Keratinocyte (primary cell): ENCODE results near the gene SUN3.

Experiments used
- EZH2 ChIP-seq: IDR thresholded peaks from one replicate; pipeline ENCODE4 v1.6.1; 2012; ENCODE audit warnings: inconsistent platforms, mild to moderate bottlenecking, low read length, moderate library complexity
- TF ChIP-seq, protein P1 (sequence below), 3 experiments: IDR thresholded peaks in 1 of 3; conservative IDR thresholded peaks in 1 of 3; optimal IDR thresholded peaks in 1 of 3; 2 replicates in 2 of 3; 3 replicates in 1 of 3; pipeline versions ENCODE3 to v1.5.1; 2011; ENCODE audit warnings: low read length in 3 of 3, mild to moderate bottlenecking in 3 of 3, moderate library complexity in 2 of 3, control low read depth in 1 of 3, inconsistent platforms in 1 of 3; ENCODE audit not compliant: insufficient read depth in 2 of 3; ENCODE audit errors: extremely low read depth in 1 of 3

GRCh38 chr7:48011323-48011722 is 17.6 kb downstream of the SUN3 start:
- TF ChIP-seq, protein P1, sequence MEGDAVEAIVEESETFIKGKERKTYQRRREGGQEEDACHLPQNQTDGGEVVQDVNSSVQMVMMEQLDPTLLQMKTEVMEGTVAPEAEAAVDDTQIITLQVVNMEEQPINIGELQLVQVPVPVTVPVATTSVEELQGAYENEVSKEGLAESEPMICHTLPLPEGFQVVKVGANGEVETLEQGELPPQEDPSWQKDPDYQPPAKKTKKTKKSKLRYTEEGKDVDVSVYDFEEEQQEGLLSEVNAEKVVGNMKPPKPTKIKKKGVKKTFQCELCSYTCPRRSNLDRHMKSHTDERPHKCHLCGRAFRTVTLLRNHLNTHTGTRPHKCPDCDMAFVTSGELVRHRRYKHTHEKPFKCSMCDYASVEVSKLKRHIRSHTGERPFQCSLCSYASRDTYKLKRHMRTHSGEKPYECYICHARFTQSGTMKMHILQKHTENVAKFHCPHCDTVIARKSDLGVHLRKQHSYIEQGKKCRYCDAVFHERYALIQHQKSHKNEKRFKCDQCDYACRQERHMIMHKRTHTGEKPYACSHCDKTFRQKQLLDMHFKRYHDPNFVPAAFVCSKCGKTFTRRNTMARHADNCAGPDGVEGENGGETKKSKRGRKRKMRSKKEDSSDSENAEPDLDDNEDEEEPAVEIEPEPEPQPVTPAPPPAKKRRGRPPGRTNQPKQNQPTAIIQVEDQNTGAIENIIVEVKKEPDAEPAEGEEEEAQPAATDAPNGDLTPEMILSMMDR (optimal IDR thresholded peaks at IDR 0.05 in 1 of 3, IDR thresholded peaks at IDR 0.05 in 1 of 3, conservative IDR thresholded peaks at IDR 0.05 in 1 of 3; ENCODE audit: extremely low read depth in 1 of 3, insufficient read depth in 2 of 3, low read length in 3 of 3), result no peak
- TF ChIP-seq EZH2, result no peak
